Neural progenitor cell (in vitro differentiated cells): ENCODE measurements around the gene PDLIM5.

Experiments
- CTCF ChIP-seq: fragments of 200-600 bp; sonication (generic); IDR thresholded peaks from 2 replicates; pipeline ENCODE4 v1.5.1; 2017; ENCODE audit warnings: antibody characterized with exemption, mild to moderate bottlenecking
- EZH2phosphoT487 ChIP-seq: fragments of 200-600 bp; sonication (generic); IDR thresholded peaks from 2 replicates; pipeline ENCODE4 v1.6.1; 2017; ENCODE audit warnings: antibody characterized with exemption

- TF ChIP-seq CTCF, result no peak
- TF ChIP-seq EZH2phosphoT487, result no peak
These were observed 163.7 kb downstream of the PDLIM5 start for GRCh38 chr4:94615451-94615850.
